Adrenal gland (tissue), 5 donors: Measurements from ENCODE around the gene KRTAP4-12.

ENCODE experiments used
- CTCF ChIP-seq, 6 experiments: fragments of 450-650 bp in 4 of 6; fragments of 200-600 bp in 2 of 6; sonication (generic) in 1 of 6; IDR thresholded peaks; 1 replicate in 5 of 6; 2 replicates in 1 of 6; pipeline versions ENCODE4 v1.5.1 to v1.8.0; 2016 to 2021; ENCODE audit warnings: antibody characterized with exemption in 6 of 6, mild to moderate bottlenecking in 2 of 6, moderate library complexity in 1 of 6
- POLR2A ChIP-seq, 2 donors: fragments of 450-650 bp; IDR thresholded peaks; one replicate each; pipeline ENCODE4 v1.6.1; 2017; ENCODE audit warnings: antibody characterized with exemption in 2 of 2, mild to moderate bottlenecking in 2 of 2, moderate library complexity in 1 of 2
- donor health status: DM: no; HTN: no; CAD: no.

GRCh38 chr17:41076788-41077187 is 47.2 kb downstream of the KRTAP4-12 start:
- TF ChIP-seq CTCF (IDR thresholded peaks at IDR 0.05) (no peak), POLR2A (IDR thresholded peaks at IDR 0.05) (no peak)
